Astrocyte (in vitro differentiated cells and primary cell): Measurements from ENCODE around the gene SEL1L2. TPM values are rescaled to one million over a fixed set of nuclear protein-coding genes. Genes with fewer than 3 reads are reported as not detected.

Experiments used
- DNase-seq: peaks from one replicate; pipeline ENCODE4 v3.0.0-alpha.2; 2010; ENCODE audit warnings: low read depth
- FAIRE-seq: peaks from 2 replicates; lab custom pipeline; 2011; peaks lifted over from hg19 to GRCh38; lab: Jason Lieb, UNC
- H2AFZ ChIP-seq: 2 replicates; pipeline ENCODE4 v1.6.0; 2012; ENCODE audit warnings: low read depth, low read length, inconsistent platforms
- H3K27ac ChIP-seq: 2 replicates; pipeline ENCODE4 v1.5.1; 2011; ENCODE audit warnings: low read depth, low read length, inconsistent platforms
- H3K27me3 ChIP-seq: 2 replicates; pipeline ENCODE4 v1.6.0; 2011; ENCODE audit warnings: low read length, inconsistent platforms; ENCODE audit not compliant: insufficient read depth
- H3K36me3 ChIP-seq: 2 replicates; pipeline ENCODE4 v1.5.1; 2011; ENCODE audit warnings: low read length, inconsistent platforms; ENCODE audit not compliant: insufficient read depth
- H3K4me1 ChIP-seq: 2 replicates; pipeline ENCODE4 v1.5.1; 2011; ENCODE audit warnings: low read length, inconsistent platforms; ENCODE audit not compliant: insufficient read depth
- H3K4me2 ChIP-seq: 2 replicates; pipeline ENCODE4 v1.6.0; 2012; ENCODE audit warnings: low read length, inconsistent platforms
- H3K4me3 ChIP-seq: 2 replicates; pipeline ENCODE4 v1.5.1; 2011; ENCODE audit warnings: low read depth, mild to moderate bottlenecking, low read length, inconsistent platforms; ENCODE audit not compliant: insufficient read depth
- H3K79me2 ChIP-seq: 2 replicates; pipeline ENCODE4 v1.6.0; 2012; ENCODE audit warnings: mild to moderate bottlenecking, low read length, inconsistent platforms; ENCODE audit not compliant: insufficient read depth
- H3K9ac ChIP-seq: 2 replicates; pipeline ENCODE4 v1.6.0; 2012; ENCODE audit warnings: mild to moderate bottlenecking, low read length, inconsistent platforms
- H3K9me3 ChIP-seq: 2 replicates; pipeline ENCODE4 v1.5.1; 2012; ENCODE audit warnings: low read depth, mild to moderate bottlenecking, low read length, inconsistent platforms; ENCODE audit not compliant: insufficient read depth
- H4K20me1 ChIP-seq: 2 replicates; pipeline ENCODE4 v1.6.0; 2012; ENCODE audit warnings: low read length, inconsistent platforms; ENCODE audit not compliant: insufficient read depth
- H3K27ac Mint-ChIP-seq: one replicate; pipeline ENCODE4 v1.8.0; 2021; ENCODE audit warnings: mild to moderate bottlenecking, mixed read lengths; ENCODE audit not compliant: unreplicated experiment
- H3K27me3 Mint-ChIP-seq: one replicate; pipeline ENCODE4 v1.8.0; 2021; ENCODE audit warnings: low read depth, mixed read lengths; ENCODE audit not compliant: unreplicated experiment
- H3K36me3 Mint-ChIP-seq: one replicate; pipeline ENCODE4 v1.8.0; 2021; ENCODE audit warnings: low read depth, mixed read lengths; ENCODE audit not compliant: unreplicated experiment
- H3K4me1 Mint-ChIP-seq: one replicate; pipeline ENCODE4 v1.8.0; 2021; ENCODE audit warnings: low read depth, mixed read lengths; ENCODE audit not compliant: unreplicated experiment
- H3K4me3 Mint-ChIP-seq: one replicate; pipeline ENCODE4 v1.8.0; 2021; ENCODE audit warnings: mild to moderate bottlenecking, moderate library complexity, mixed read lengths; ENCODE audit not compliant: unreplicated experiment
- H3K9me3 Mint-ChIP-seq: one replicate; pipeline ENCODE4 v1.8.0; 2021; ENCODE audit warnings: mild to moderate bottlenecking, mixed read lengths; ENCODE audit not compliant: unreplicated experiment
- EZH2 ChIP-seq: IDR thresholded peaks from 2 replicates; pipeline ENCODE4 v1.6.1; 2012; ENCODE audit warnings: mild to moderate bottlenecking, low read length, inconsistent platforms; ENCODE audit not compliant: insufficient read depth
- total RNA-seq: library from RNA; stranded (reverse); gene quantifications from 2 replicates; pipeline ENCODE4 v1.2.1, GENCODE V29; 2021
- TF ChIP-seq, protein P1 (sequence below): IDR thresholded peaks from 2 replicates; pipeline ENCODE4 v1.5.1; 2011; ENCODE audit warnings: low read depth, mild to moderate bottlenecking, inconsistent platforms, low read length, moderate library complexity; ENCODE audit not compliant: insufficient read depth

SEL1L2 gene
- total RNA-seq, 1 donor from 2014 or later, result not detected

DNA sequence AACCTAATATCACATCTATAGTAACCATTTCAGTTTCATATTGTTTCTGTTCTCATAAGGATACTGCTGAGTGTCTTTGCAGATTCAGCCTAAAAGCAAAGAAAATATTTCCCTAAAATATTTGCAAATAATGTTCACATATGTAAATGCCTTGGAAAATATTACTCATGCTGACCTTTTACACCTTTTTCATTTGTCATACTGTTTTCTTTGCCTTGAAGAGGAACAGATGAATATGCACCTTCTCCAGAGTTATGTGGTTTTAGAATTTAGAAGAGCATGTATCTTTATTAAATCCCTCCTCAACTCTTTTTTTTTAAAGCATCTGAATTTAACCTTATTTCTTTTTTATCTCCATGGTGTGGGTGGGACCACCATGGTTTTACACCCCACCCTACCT lies 173.1 kb downstream of the SEL1L2 start:
- H3K4me2 ChIP-seq, result peak overlapping the region; percentile 7
- H2AFZ ChIP-seq, result no peak overlapping the region
- H3K79me2 ChIP-seq, result no peaks in the 10 kb centered on the region
- no peaks in the 10 kb centered on the region for H3K9me3 ChIP-seq
- FAIRE-seq (no peak), DNase-seq (peak; percentile 28)
- H3K27ac ChIP-seq, result no peak overlapping the region
- Mint-ChIP-seq H3K4me1 (peaks cover 3% of the 10 kb centered on the region), H3K4me3 (no peak overlapping the region), H3K9me3 (no peaks in the 10 kb centered on the region), H3K27me3 (no peaks in the 10 kb centered on the region), H3K27ac (no peak overlapping the region), H3K36me3 (peaks cover 2% of the 10 kb centered on the region)
- no peaks in the 10 kb centered on the region for H3K27me3 ChIP-seq
- H3K4me3 ChIP-seq, result no peak overlapping the region
- H3K36me3 ChIP-seq, result peaks cover 18% of the 10 kb centered on the region
- no peaks in the 10 kb centered on the region for H3K4me1 ChIP-seq
- TF ChIP-seq, protein P1, sequence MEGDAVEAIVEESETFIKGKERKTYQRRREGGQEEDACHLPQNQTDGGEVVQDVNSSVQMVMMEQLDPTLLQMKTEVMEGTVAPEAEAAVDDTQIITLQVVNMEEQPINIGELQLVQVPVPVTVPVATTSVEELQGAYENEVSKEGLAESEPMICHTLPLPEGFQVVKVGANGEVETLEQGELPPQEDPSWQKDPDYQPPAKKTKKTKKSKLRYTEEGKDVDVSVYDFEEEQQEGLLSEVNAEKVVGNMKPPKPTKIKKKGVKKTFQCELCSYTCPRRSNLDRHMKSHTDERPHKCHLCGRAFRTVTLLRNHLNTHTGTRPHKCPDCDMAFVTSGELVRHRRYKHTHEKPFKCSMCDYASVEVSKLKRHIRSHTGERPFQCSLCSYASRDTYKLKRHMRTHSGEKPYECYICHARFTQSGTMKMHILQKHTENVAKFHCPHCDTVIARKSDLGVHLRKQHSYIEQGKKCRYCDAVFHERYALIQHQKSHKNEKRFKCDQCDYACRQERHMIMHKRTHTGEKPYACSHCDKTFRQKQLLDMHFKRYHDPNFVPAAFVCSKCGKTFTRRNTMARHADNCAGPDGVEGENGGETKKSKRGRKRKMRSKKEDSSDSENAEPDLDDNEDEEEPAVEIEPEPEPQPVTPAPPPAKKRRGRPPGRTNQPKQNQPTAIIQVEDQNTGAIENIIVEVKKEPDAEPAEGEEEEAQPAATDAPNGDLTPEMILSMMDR, result no peak
- TF ChIP-seq EZH2, result no peak
- H3K9ac ChIP-seq, result no peak overlapping the region
- H4K20me1 ChIP-seq, result peaks cover 6% of the 10 kb centered on the region

DNA sequence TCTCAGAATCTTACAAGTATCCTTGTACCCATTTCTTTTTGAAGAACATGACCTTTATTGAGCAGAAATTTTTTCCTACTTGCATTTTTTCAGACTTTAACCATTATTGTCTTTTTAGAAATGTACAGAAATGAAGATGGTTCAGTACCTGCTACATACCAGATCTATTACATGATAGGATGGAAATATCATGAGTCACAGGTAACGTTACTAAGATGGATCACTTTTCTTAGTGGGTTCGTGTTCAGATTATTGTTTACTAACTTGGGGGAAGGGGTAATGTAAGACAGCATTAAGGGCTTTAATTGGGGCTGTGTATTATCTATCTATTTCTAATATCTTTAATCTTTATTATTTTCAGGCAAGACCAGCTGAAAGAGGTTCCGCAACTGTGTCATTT lies 173.7 kb downstream of the SEL1L2 start:
- Histone ChIP-seq H3K9me3 (no peaks in the 10 kb centered on the region), H3K4me3 (no peak overlapping the region), H3K36me3 (peaks cover 23% of the 10 kb centered on the region), H4K20me1 (peaks cover 6% of the 10 kb centered on the region), H3K27ac (no peak overlapping the region), H3K27me3 (no peaks in the 10 kb centered on the region), H3K4me1 (no peaks in the 10 kb centered on the region), H3K79me2 (no peaks in the 10 kb centered on the region), H3K9ac (no peak overlapping the region), H3K4me2 (no peak overlapping the region), H2AFZ (no peak overlapping the region)
- peaks cover 4% of the 10 kb centered on the region for H3K36me3 Mint-ChIP-seq
- no peaks in the 10 kb centered on the region for H3K27me3 Mint-ChIP-seq
- H3K27ac Mint-ChIP-seq, result no peak overlapping the region
- TF ChIP-seq EZH2, result no peak
- TF ChIP-seq, protein P1, result no peak
- DNase-seq (peak; percentile 11), FAIRE-seq (no peak)
- peaks cover 2% of the 10 kb centered on the region for H3K4me1 Mint-ChIP-seq
- H3K9me3 Mint-ChIP-seq, result no peaks in the 10 kb centered on the region
- no peak overlapping the region for H3K4me3 Mint-ChIP-seq

DNA sequence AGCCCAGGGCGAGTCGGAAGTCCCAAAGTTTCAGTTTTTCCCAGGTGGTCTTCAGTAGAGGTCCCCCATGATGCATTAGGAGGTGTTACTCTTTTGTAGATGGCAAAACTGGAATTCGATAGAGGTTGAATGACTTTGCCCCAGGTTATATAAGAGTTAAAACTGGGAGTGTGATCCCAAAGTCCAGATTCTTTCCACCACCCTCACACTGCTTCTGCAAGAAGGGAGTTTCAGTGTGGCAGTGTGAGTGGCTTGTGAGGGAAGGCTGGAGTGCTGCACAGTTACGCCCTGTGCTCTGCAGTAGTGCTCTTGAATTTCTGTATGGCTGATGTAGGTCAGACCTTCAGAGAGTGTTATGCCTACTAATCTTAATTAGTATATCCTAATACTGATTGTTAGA lies 175.7 kb downstream of the SEL1L2 start:
- Histone ChIP-seq H3K9me3 (no peaks in the 10 kb centered on the region), H3K36me3 (peaks cover 29% of the 10 kb centered on the region), H3K27ac (no peak overlapping the region), H3K9ac (no peak overlapping the region), H3K4me1 (no peaks in the 10 kb centered on the region), H4K20me1 (peaks cover 6% of the 10 kb centered on the region), H3K27me3 (no peaks in the 10 kb centered on the region), H2AFZ (no peak overlapping the region), H3K4me3 (no peak overlapping the region), H3K79me2 (no peaks in the 10 kb centered on the region), H3K4me2 (no peak overlapping the region)
- Mint-ChIP-seq H3K27ac (no peak overlapping the region), H3K36me3 (peaks cover 4% of the 10 kb centered on the region), H3K27me3 (no peaks in the 10 kb centered on the region), H3K4me1 (no peaks in the 10 kb centered on the region), H3K9me3 (no peaks in the 10 kb centered on the region), H3K4me3 (no peak overlapping the region)
- FAIRE-seq (no peak), DNase-seq (no peak)
- no peak for TF ChIP-seq EZH2
- TF ChIP-seq, protein P1, result no peak
